ENCODE results near the gene DPP4.
"Not testable (repeated sequence)": the region's sequence is repeated elsewhere in the genome, so short reads cannot be mapped to it uniquely, and the experiment has no call there.

DPP4 gene

GRCh38 chr2:161983331-161983651 is 90.7 kb downstream of the DPP4 start:
- DNase-seq, result no peak

- no peak for DNase-seq
Observed at GRCh38 chr2:161982548-161983330, 91.3 kb downstream of the DPP4 start.

- DNase-seq, result no peak
Observed at GRCh38 chr2:161981679-161982250, 92.2 kb downstream of the DPP4 start.

- no peak for DNase-seq
Observed at GRCh38 chr2:161980976-161981375, 93.0 kb downstream of the DPP4 start.

GRCh38 chr2:161979490-161979889 is 94.5 kb downstream of the DPP4 start:
- DNase-seq, result no peak

- not testable (repeated sequence) for DNase-seq
Observed at GRCh38 chr2:161977926-161978325, 96.1 kb downstream of the DPP4 start.

GRCh38 chr2:161976917-161977316 is 97.1 kb downstream of the DPP4 start:
- no peak for DNase-seq

- DNase-seq, result no peak
Observed at GRCh38 chr2:161976295-161976694, 97.7 kb downstream of the DPP4 start.

- no peak for DNase-seq
Observed at GRCh38 chr2:161975813-161976160, 98.2 kb downstream of the DPP4 start.

GRCh38 chr2:161975062-161975812 is 98.8 kb downstream of the DPP4 start:
- DNase-seq, result no peak

- DNase-seq, result no peak
Observed at GRCh38 chr2:161974461-161974860, 99.6 kb downstream of the DPP4 start.

GRCh38 chr2:161972866-161973265 is 101.1 kb downstream of the DPP4 start:
- no peak for DNase-seq

- DNase-seq, result no peak
Observed at GRCh38 chr2:161972232-161972631, 101.8 kb downstream of the DPP4 start.

GRCh38 chr2:161971551-161971950 is 102.5 kb downstream of the DPP4 start:
- DNase-seq, result no peak

GRCh38 chr2:161969159-161969558 is 104.9 kb downstream of the DPP4 start:
- DNase-seq, result no peak

GRCh38 chr2:161965994-161966393 is 108.0 kb downstream of the DPP4 start:
- no peak for DNase-seq

GRCh38 chr2:161964160-161964559 is 109.9 kb downstream of the DPP4 start:
- no peak for DNase-seq

GRCh38 chr2:161962160-161962559 is 111.9 kb downstream of the DPP4 start:
- no peak for DNase-seq

GRCh38 chr2:161961061-161961460 is 113.0 kb downstream of the DPP4 start:
- no peak for DNase-seq

- no peak for DNase-seq
Observed at GRCh38 chr2:161956738-161957137, 117.3 kb downstream of the DPP4 start.

GRCh38 chr2:161955211-161955610 is 118.8 kb downstream of the DPP4 start:
- DNase-seq, result no peak

GRCh38 chr2:161954103-161954502 is 119.9 kb downstream of the DPP4 start:
- DNase-seq, result peak; percentile 6

- not testable (repeated sequence) for DNase-seq
Observed at GRCh38 chr2:161953367-161953766, 120.6 kb downstream of the DPP4 start.

- DNase-seq, result no peak
Observed at GRCh38 chr2:161952783-161953191, 121.2 kb downstream of the DPP4 start.
